PC-3 (cell line): ENCODE data around the gene MACROH2A2. TPM values are rescaled to one million over a fixed set of nuclear protein-coding genes. Genes with fewer than 3 reads are reported as not detected.

Experiments
- ATAC-seq: fragments of 200-7000 bp; cut with Tn5 transposase; 2 replicates; pipeline ENCODE4 v1.9.1; 2020; ENCODE audit warnings: mild to moderate bottlenecking, moderate library complexity
- BruUV-seq: library from RNA; stranded (reverse); fragments of 400-500 nt; replicated peaks from 2 replicates; lab custom pipeline; 2021; lab: Mats Ljungman, UMichigan
- CTCF ChIA-PET: fragments of 300-600 bp; sonication (Branson Sonifier 250); formaldehyde crosslinking; loops from one replicate; lab custom pipeline; 2022; ENCODE audit warnings: antibody characterized with exemption; lab: Charles Lee
- POLR2A ChIA-PET: fragments of 300-600 bp; sonication (Branson Sonifier 250); formaldehyde crosslinking; loops from one replicate; lab custom pipeline; 2022; ENCODE audit warnings: antibody characterized with exemption; ENCODE audit not compliant: unreplicated experiment; lab: Charles Lee
- DNase-seq: peaks from one replicate; pipeline ENCODE4 v3.0.0-alpha.2; 2015
- H2AFZ ChIP-seq: fragments of 300-600 bp; sonication (generic); 2 replicates; pipeline ENCODE4 v1.6.0; 2016; ENCODE audit warnings: antibody characterized with exemption, low read length
- H3F3A ChIP-seq: fragments of 300-600 bp; sonication (generic); one replicate; pipeline ENCODE4 v1.6.0; 2017; ENCODE audit warnings: antibody characterized with exemption, low read length, control low read depth, mild to moderate bottlenecking; ENCODE audit not compliant: unreplicated experiment
- H3K27ac ChIP-seq: fragments of 300-600 bp; sonication (generic); 2 replicates; pipeline ENCODE4 v1.5.1; 2016; ENCODE audit warnings: mild to moderate bottlenecking, low read length
- H3K27me3 ChIP-seq: fragments of 300-600 bp; sonication (generic); 2 replicates; pipeline ENCODE4 v1.6.1; 2016; ENCODE audit warnings: low read length, mixed read lengths
- H3K36me3 ChIP-seq: fragments of 300-600 bp; sonication (generic); 2 replicates; pipeline ENCODE4 v1.6.1; 2016; ENCODE audit warnings: low read depth, mixed run types, low read length, mixed read lengths
- H3K4me1 ChIP-seq: fragments of 300-600 bp; sonication (generic); 2 replicates; pipeline ENCODE4 v1.5.1; 2016; ENCODE audit warnings: low read length; ENCODE audit not compliant: insufficient read depth
- H3K4me2 ChIP-seq: fragments of 300-600 bp; sonication (generic); 2 replicates; pipeline ENCODE4 v1.6.0; 2016; ENCODE audit warnings: low read length
- H3K4me3 ChIP-seq: fragments of 300-600 bp; sonication (generic); 2 replicates; pipeline ENCODE4 v1.5.1; 2016; ENCODE audit warnings: mild to moderate bottlenecking, low read length, mixed read lengths
- H3K79me2 ChIP-seq: fragments of 300-600 bp; sonication (generic); 2 replicates; pipeline ENCODE4 v1.6.1; 2017; ENCODE audit warnings: low read length, mixed read lengths
- H3K9ac ChIP-seq: fragments of 300-600 bp; sonication (generic); 2 replicates; pipeline ENCODE4 v1.6.0; 2016; ENCODE audit warnings: mild to moderate bottlenecking, low read length
- H3K9me2 ChIP-seq: fragments of 300-600 bp; sonication (generic); replicated peaks from 2 replicates; pipeline ENCODE4 v1.6.1; 2016; ENCODE audit warnings: mixed run types, low read length, mixed read lengths
- H3K9me3 ChIP-seq: fragments of 300-600 bp; sonication (generic); 2 replicates; pipeline ENCODE4 v1.6.1; 2016; ENCODE audit warnings: low read length, mixed read lengths
- H4K20me1 ChIP-seq: fragments of 300-600 bp; sonication (generic); 2 replicates; pipeline ENCODE4 v1.6.1; 2016; ENCODE audit warnings: low read length, mixed read lengths
- CTCF ChIP-seq: fragments of 300-600 bp; sonication (generic); conservative IDR thresholded peaks from 2 replicates; pipeline ENCODE4 v1.5.1; 2017; ENCODE audit warnings: antibody characterized with exemption, low read depth, mild to moderate bottlenecking, low read length
- EZH2 ChIP-seq: fragments of 300-600 bp; sonication (generic); IDR thresholded peaks from one replicate; pipeline ENCODE4 v1.6.1; 2017; ENCODE audit warnings: antibody characterized with exemption, mild to moderate bottlenecking, low read length; ENCODE audit not compliant: unreplicated experiment
- EZH2phosphoT487 ChIP-seq: fragments of 300-600 bp; sonication (generic); IDR thresholded peaks from 2 replicates; pipeline ENCODE4 v1.6.1; 2018; ENCODE audit warnings: mild to moderate bottlenecking, antibody characterized with exemption, low read length, borderline replicate concordance
- intact Hi-C: fragments of 100-400 bp; cut with micrococcal nuclease; formaldehyde crosslinking; loops from 2 replicates; pipeline ENCODE4 v1.9.0; 2023
- total RNA-seq: library from RNA; depleted of rRNA; stranded (reverse); fragments of >200 nt; gene quantifications from 2 replicates; pipeline ENCODE4 v1.2.3, GENCODE V29; 2014

Gene MACROH2A2
- total RNA-seq, 1 experiment from 2014 or later, result 86.7 TPM

GRCh38 chr10:70139997-70140250 lies 87.3 kb downstream of the MACROH2A2 start:
- ATAC-seq (no peak), DNase-seq (no peak)
- Histone ChIP-seq H4K20me1 (no peaks in the 10 kb centered on the region; the same call in 1 of the 2 replicates), H3K9ac (no peak overlapping the region), H3F3A (no peaks in the 10 kb centered on the region), H3K36me3 (peaks cover 14% of the 10 kb centered on the region), H3K9me2 (no peaks in the 10 kb centered on the region), H3K27ac (no peak overlapping the region), H3K4me3 (no peak overlapping the region), H3K27me3 (no peaks in the 10 kb centered on the region), H3K4me2 (no peak overlapping the region), H2AFZ (no peak overlapping the region), H3K9me3 (no peaks in the 10 kb centered on the region), H3K79me2 (peaks cover 24% of the 10 kb centered on the region), H3K4me1 (peaks cover 14% of the 10 kb centered on the region)
- no peak for TF ChIP-seq EZH2phosphoT487
- no peak for TF ChIP-seq EZH2
- no peak for TF ChIP-seq CTCF
- intact Hi-C loops, result no loop called here
- POLR2A ChIA-PET, result no interaction called here
- BruUV-seq, result no TSS peak
- CTCF ChIA-PET, result interaction anchor here (1.5 kb wide), 1 partner anchor 25 kb away, joined by 19 read pairs; no protein-coding TSS in a partner anchor

GRCh38 chr10:70140297-70140696 lies 87.7 kb downstream of the MACROH2A2 start:
- Histone ChIP-seq H3K79me2 (peaks cover 28% of the 10 kb centered on the region), H3K9me2 (no peaks in the 10 kb centered on the region), H4K20me1 (no peaks in the 10 kb centered on the region; the same call in 1 of the 2 replicates), H3F3A (no peaks in the 10 kb centered on the region), H2AFZ (no peak overlapping the region), H3K27me3 (no peaks in the 10 kb centered on the region), H3K36me3 (peaks cover 14% of the 10 kb centered on the region), H3K27ac (no peak overlapping the region), H3K9ac (no peak overlapping the region), H3K9me3 (no peaks in the 10 kb centered on the region), H3K4me1 (peaks cover 18% of the 10 kb centered on the region), H3K4me3 (no peak overlapping the region), H3K4me2 (no peak overlapping the region)
- intact Hi-C loops, result no loop called here
- no peak for ATAC-seq
- POLR2A ChIA-PET, result no interaction called here
- no TSS peak for BruUV-seq
- CTCF ChIA-PET, result no interaction called here
- DNase-seq, result no peak
- TF ChIP-seq CTCF (no peak), EZH2 (no peak), EZH2phosphoT487 (no peak)

GRCh38 chr10:70142555-70142954 lies 89.9 kb downstream of the MACROH2A2 start:
- CTCF ChIA-PET, result no interaction called here
- H3K9me2 ChIP-seq, result no peaks in the 10 kb centered on the region

More at GRCh38 chr10:70142555-70142954, 89.9 kb downstream of the MACROH2A2 start:
- Histone ChIP-seq H3K9me3 (no peaks in the 10 kb centered on the region), H3K4me1 (peaks cover 25% of the 10 kb centered on the region), H3K36me3 (peaks cover 14% of the 10 kb centered on the region), H3K27ac (no peak overlapping the region), H3F3A (peaks cover 9% of the 10 kb centered on the region), H3K9ac (no peak overlapping the region), H2AFZ (no peak overlapping the region), H3K4me2 (no peak overlapping the region), H3K27me3 (no peaks in the 10 kb centered on the region), H3K4me3 (no peak overlapping the region), H3K79me2 (peaks cover 39% of the 10 kb centered on the region), H4K20me1 (no peaks in the 10 kb centered on the region; the same call in 1 of the 2 replicates)
- intact Hi-C loops, result no loop called here
- TF ChIP-seq EZH2 (no peak), EZH2phosphoT487 (no peak), CTCF (no peak)
- DNase-seq, result no peak
- no peak for ATAC-seq
- POLR2A ChIA-PET, result no interaction called here
- no TSS peak for BruUV-seq
